Measurements from ENCODE around the gene RAD51B.

RAD51B gene

GRCh38 chr14:68386950-68387779 is 567.6 kb downstream of the RAD51B start:
- DNase-seq (ENCODE audit: low read depth in 2 of 2) = no peak

GRCh38 chr14:68389943-68390342 is 570.4 kb downstream of the RAD51B start:
- DNase-seq (ENCODE audit: low read depth in 2 of 2) = no peak

GRCh38 chr14:68390741-68391140 is 571.2 kb downstream of the RAD51B start:
- no peak for DNase-seq (ENCODE audit: low read depth in 2 of 2)

- DNase-seq (ENCODE audit: low read depth in 2 of 2) = no peak
Observed at GRCh38 chr14:68391311-68392014, 571.9 kb downstream of the RAD51B start.

- no peak for DNase-seq (ENCODE audit: low read depth in 2 of 2)
Observed at GRCh38 chr14:68392393-68393141, 573.0 kb downstream of the RAD51B start.

- DNase-seq (ENCODE audit: low read depth in 2 of 2) = no peak
Observed at GRCh38 chr14:68393259-68393658, 573.7 kb downstream of the RAD51B start.

GRCh38 chr14:68394118-68394763 is 574.7 kb downstream of the RAD51B start:
- no peak for DNase-seq (ENCODE audit: low read depth in 2 of 2)

GRCh38 chr14:68394764-68395143 is 575.2 kb downstream of the RAD51B start:
- DNase-seq (ENCODE audit: low read depth in 2 of 2) = no peak

- DNase-seq (ENCODE audit: low read depth in 2 of 2) = no peak
Observed at GRCh38 chr14:68395604-68396003, 576.0 kb downstream of the RAD51B start.

GRCh38 chr14:68396461-68396860 is 576.9 kb downstream of the RAD51B start:
- DNase-seq (ENCODE audit: low read depth in 2 of 2) = no peak

- DNase-seq (ENCODE audit: low read depth in 2 of 2) = no peak
Observed at GRCh38 chr14:68397371-68397811, 577.8 kb downstream of the RAD51B start.

GRCh38 chr14:68397822-68398221 is 578.2 kb downstream of the RAD51B start:
- no peak for DNase-seq (ENCODE audit: low read depth in 2 of 2)

- no peak for DNase-seq (ENCODE audit: low read depth in 2 of 2)
Observed at GRCh38 chr14:68398370-68398769, 578.8 kb downstream of the RAD51B start.

GRCh38 chr14:68399971-68400370 is 580.4 kb downstream of the RAD51B start:
- DNase-seq (ENCODE audit: low read depth in 2 of 2) = no peak

GRCh38 chr14:68401317-68401716 is 581.7 kb downstream of the RAD51B start:
- DNase-seq (ENCODE audit: low read depth in 2 of 2) = no peak

- DNase-seq (ENCODE audit: low read depth in 2 of 2) = no peak
Observed at GRCh38 chr14:68401855-68402254, 582.3 kb downstream of the RAD51B start.

GRCh38 chr14:68402525-68403101 is 583.0 kb downstream of the RAD51B start:
- DNase-seq (ENCODE audit: low read depth in 2 of 2) = no peak

GRCh38 chr14:68403191-68404145 is 583.9 kb downstream of the RAD51B start:
- no peak for DNase-seq (ENCODE audit: low read depth in 2 of 2)

GRCh38 chr14:68404146-68404527 is 584.6 kb downstream of the RAD51B start:
- DNase-seq (ENCODE audit: low read depth in 2 of 2) = no peak

- no peak for DNase-seq (ENCODE audit: low read depth in 2 of 2)
Observed at GRCh38 chr14:68404652-68405183, 585.1 kb downstream of the RAD51B start.

Data from stimulated activated CD8-positive, alpha-beta memory T cell treated with anti-CD3 and anti-CD28 coated beads, Interleukin-15, amount 100 ng/mL, for 48 hours (primary cell).